ENCODE measurements around the gene MACROD2.

Gene MACROD2

GRCh38 chr20:14800707-14801425 lies 805.5 kb downstream of the MACROD2 start:
- no peak for FAIRE-seq
- no peak for TF ChIP-seq CTCF (IDR thresholded peaks at IDR 0.05; ENCODE audit: insufficient read depth, missing control alignments)
- no peak for DNase-seq (ENCODE audit: insufficient read length, low spot score)

- TF ChIP-seq CTCF (IDR thresholded peaks at IDR 0.05; ENCODE audit: insufficient read depth, missing control alignments) = no peak
- FAIRE-seq (no peak), DNase-seq (ENCODE audit: insufficient read length, low spot score) (no peak)
These were observed 806.4 kb downstream of the MACROD2 start for GRCh38 chr20:14801591-14802325.

DNA sequence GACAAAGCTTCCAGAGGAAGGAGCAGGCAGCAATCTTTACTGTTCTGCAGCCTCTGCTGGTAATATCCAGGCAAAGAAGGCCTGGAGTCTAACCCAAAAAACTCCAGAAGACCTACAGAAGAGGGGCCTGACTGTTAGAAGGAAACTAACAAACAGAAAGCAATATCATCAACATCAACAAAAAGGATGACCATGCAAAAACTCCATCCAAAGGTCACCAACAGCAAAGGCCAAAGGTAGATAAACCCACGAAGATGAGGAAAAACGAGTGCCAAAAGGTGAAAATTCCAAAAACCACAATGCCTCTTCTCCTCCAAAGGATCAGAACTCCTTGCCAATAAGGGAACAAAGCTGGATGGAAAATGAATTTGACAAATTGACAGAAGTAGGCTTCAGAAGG lies 811.9 kb downstream of the MACROD2 start:
- no peak for TF ChIP-seq CTCF (IDR thresholded peaks at IDR 0.05; ENCODE audit: insufficient read depth, missing control alignments)
- DNase-seq (ENCODE audit: insufficient read length, low spot score) = no peak
- FAIRE-seq = no peak

- DNase-seq (ENCODE audit: insufficient read length, low spot score) (no peak), FAIRE-seq (no peak)
- TF ChIP-seq CTCF (IDR thresholded peaks at IDR 0.05; ENCODE audit: insufficient read depth, missing control alignments) = no peak
These were observed 820.0 kb downstream of the MACROD2 start for GRCh38 chr20:14815340-14815739.

DNA sequence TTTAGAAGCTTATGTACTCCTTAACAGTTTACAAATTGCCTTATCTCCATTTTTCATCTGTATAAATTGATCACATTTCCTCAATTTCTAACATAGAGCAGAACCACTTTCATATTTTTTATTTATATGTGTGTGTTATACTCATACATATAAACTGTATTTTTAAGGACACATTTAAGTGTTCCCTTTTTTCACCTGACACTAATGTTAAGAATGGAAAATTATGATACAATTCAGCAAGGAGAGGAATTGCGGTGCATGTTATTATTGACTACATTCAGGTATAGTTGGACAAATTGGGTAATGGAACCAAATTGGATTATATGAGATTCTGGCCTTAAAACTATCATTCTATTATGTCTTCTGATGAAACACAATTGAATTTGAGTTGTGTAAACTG lies 821.2 kb downstream of the MACROD2 start:
- DNase-seq (ENCODE audit: insufficient read length, low spot score) (no peak), FAIRE-seq (no peak)
- TF ChIP-seq CTCF (IDR thresholded peaks at IDR 0.05; ENCODE audit: insufficient read depth, missing control alignments) = no peak

GRCh38 chr20:14817101-14817500 lies 821.8 kb downstream of the MACROD2 start:
- DNase-seq (ENCODE audit: insufficient read length, low spot score) = no peak
- TF ChIP-seq CTCF (IDR thresholded peaks at IDR 0.05; ENCODE audit: insufficient read depth, missing control alignments) = no peak
- FAIRE-seq = no peak

DNA sequence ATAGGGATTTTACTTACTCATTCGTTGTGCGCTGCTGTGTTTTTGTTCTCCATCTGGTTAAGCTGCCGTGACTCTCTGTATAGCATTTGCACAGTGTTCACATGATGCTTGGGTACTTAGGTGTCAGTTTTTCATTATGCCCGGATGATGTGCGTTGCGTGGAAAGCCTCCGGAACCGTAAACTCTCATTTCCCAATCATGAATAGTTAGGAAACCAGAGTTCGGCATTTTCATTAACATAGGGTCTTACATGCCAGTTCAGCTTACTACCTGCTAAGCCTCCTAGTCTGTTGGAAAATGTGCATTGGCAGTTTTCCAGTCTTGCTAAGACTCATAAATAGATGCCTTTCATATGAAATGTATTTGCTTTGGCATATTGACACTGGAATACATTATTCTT lies 825.5 kb downstream of the MACROD2 start:
- no peak for FAIRE-seq
- no peak for DNase-seq (ENCODE audit: insufficient read length, low spot score)
- TF ChIP-seq CTCF (IDR thresholded peaks at IDR 0.05; ENCODE audit: insufficient read depth, missing control alignments) = no peak

Measured in D721Med (cell line).